HG02884 (cell line): ENCODE results near the gene CCDC86.
"Not testable (repeated sequence)": the region's sequence is repeated elsewhere in the genome, so short reads cannot be mapped to it uniquely, and the experiment has no call there.

Experiments
- ATAC-seq: cut with Tn5 transposase; IDR thresholded peaks from one replicate; pipeline ENCODE4 v1.9.1; 2021; ENCODE audit warnings: mild to moderate bottlenecking, moderate library complexity; ENCODE audit not compliant: unreplicated experiment

CCDC86 gene

GRCh38 chr11:60841797-60842667 is at the start of gene CCDC86:
Gene CCDC86, plus strand, starts transcription at chr11:60842113. Its CDS starts 12 bp downstream, at chr11:60842125.
- ATAC-seq: peak; percentile 51

- ATAC-seq: no peak
Measured at GRCh38 chr11:60792521-60792920, 49.4 kb upstream of the CCDC86 start.

GRCh38 chr11:60795291-60795690 is 46.6 kb upstream of the CCDC86 start:
- no peak for ATAC-seq

- no peak for ATAC-seq
Measured at GRCh38 chr11:60797846-60798630, 43.9 kb upstream of the CCDC86 start.

- ATAC-seq: no peak
Measured at GRCh38 chr11:60798631-60799030, 43.3 kb upstream of the CCDC86 start.

- ATAC-seq: no peak
Measured at GRCh38 chr11:60801194-60801593, 40.7 kb upstream of the CCDC86 start.

- no peak for ATAC-seq
Measured at GRCh38 chr11:60803273-60803936, 38.5 kb upstream of the CCDC86 start.

GRCh38 chr11:60809249-60809648 is 32.7 kb upstream of the CCDC86 start:
- ATAC-seq: no peak

- no peak for ATAC-seq
Measured at GRCh38 chr11:60809691-60810090, 32.2 kb upstream of the CCDC86 start.

GRCh38 chr11:60810151-60810550 is 31.8 kb upstream of the CCDC86 start:
- ATAC-seq: no peak

GRCh38 chr11:60810569-60810968 is 31.3 kb upstream of the CCDC86 start:
- ATAC-seq: no peak

GRCh38 chr11:60813324-60813723 is 28.6 kb upstream of the CCDC86 start:
- no peak for ATAC-seq

- ATAC-seq: no peak
Measured at GRCh38 chr11:60814112-60814511, 27.8 kb upstream of the CCDC86 start.

- no peak for ATAC-seq
Measured at GRCh38 chr11:60816590-60817157, 25.2 kb upstream of the CCDC86 start.

GRCh38 chr11:60818057-60818456 is 23.9 kb upstream of the CCDC86 start:
- ATAC-seq: no peak

- no peak for ATAC-seq
Measured at GRCh38 chr11:60821827-60822599, 19.9 kb upstream of the CCDC86 start.

GRCh38 chr11:60823745-60824306 is 18.1 kb upstream of the CCDC86 start:
- ATAC-seq: not testable (repeated sequence)

- no peak for ATAC-seq
Measured at GRCh38 chr11:60825118-60825517, 16.8 kb upstream of the CCDC86 start.

- ATAC-seq: no peak
Measured at GRCh38 chr11:60825790-60826189, 16.1 kb upstream of the CCDC86 start.
